ENCODE results near the gene ALMS1. TPM values are rescaled to one million over a fixed set of nuclear protein-coding genes. Genes with fewer than 3 reads are reported as not detected.

Gene ALMS1
- total and polyA plus RNA-seq, 2 of the 8 experiments (the other 6 are each of a cell fraction or from before 2014, with no cell fraction given) = 21.8 to 45.6 TPM

DNA sequence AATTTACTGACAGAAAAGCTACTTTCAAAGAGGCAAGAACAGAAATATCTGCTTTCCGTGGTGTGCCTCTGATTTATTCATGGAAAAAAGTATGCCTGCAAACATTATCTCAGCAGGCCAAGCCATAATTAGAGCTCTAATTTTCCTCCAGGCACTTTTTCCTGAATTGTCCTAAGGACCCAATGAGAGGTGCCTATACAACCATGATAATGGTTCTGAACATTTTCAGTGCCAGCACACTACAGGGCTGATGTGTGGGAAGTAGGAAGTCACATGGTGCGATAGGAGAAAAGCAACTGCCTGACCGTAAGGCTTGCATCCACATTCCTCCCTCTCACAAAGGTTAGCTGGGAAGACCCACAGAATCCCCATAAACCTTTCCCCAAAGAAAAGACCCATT, 46.4 kb upstream of the ALMS1 start (continued):
- TF ChIP-seq, protein P1, sequence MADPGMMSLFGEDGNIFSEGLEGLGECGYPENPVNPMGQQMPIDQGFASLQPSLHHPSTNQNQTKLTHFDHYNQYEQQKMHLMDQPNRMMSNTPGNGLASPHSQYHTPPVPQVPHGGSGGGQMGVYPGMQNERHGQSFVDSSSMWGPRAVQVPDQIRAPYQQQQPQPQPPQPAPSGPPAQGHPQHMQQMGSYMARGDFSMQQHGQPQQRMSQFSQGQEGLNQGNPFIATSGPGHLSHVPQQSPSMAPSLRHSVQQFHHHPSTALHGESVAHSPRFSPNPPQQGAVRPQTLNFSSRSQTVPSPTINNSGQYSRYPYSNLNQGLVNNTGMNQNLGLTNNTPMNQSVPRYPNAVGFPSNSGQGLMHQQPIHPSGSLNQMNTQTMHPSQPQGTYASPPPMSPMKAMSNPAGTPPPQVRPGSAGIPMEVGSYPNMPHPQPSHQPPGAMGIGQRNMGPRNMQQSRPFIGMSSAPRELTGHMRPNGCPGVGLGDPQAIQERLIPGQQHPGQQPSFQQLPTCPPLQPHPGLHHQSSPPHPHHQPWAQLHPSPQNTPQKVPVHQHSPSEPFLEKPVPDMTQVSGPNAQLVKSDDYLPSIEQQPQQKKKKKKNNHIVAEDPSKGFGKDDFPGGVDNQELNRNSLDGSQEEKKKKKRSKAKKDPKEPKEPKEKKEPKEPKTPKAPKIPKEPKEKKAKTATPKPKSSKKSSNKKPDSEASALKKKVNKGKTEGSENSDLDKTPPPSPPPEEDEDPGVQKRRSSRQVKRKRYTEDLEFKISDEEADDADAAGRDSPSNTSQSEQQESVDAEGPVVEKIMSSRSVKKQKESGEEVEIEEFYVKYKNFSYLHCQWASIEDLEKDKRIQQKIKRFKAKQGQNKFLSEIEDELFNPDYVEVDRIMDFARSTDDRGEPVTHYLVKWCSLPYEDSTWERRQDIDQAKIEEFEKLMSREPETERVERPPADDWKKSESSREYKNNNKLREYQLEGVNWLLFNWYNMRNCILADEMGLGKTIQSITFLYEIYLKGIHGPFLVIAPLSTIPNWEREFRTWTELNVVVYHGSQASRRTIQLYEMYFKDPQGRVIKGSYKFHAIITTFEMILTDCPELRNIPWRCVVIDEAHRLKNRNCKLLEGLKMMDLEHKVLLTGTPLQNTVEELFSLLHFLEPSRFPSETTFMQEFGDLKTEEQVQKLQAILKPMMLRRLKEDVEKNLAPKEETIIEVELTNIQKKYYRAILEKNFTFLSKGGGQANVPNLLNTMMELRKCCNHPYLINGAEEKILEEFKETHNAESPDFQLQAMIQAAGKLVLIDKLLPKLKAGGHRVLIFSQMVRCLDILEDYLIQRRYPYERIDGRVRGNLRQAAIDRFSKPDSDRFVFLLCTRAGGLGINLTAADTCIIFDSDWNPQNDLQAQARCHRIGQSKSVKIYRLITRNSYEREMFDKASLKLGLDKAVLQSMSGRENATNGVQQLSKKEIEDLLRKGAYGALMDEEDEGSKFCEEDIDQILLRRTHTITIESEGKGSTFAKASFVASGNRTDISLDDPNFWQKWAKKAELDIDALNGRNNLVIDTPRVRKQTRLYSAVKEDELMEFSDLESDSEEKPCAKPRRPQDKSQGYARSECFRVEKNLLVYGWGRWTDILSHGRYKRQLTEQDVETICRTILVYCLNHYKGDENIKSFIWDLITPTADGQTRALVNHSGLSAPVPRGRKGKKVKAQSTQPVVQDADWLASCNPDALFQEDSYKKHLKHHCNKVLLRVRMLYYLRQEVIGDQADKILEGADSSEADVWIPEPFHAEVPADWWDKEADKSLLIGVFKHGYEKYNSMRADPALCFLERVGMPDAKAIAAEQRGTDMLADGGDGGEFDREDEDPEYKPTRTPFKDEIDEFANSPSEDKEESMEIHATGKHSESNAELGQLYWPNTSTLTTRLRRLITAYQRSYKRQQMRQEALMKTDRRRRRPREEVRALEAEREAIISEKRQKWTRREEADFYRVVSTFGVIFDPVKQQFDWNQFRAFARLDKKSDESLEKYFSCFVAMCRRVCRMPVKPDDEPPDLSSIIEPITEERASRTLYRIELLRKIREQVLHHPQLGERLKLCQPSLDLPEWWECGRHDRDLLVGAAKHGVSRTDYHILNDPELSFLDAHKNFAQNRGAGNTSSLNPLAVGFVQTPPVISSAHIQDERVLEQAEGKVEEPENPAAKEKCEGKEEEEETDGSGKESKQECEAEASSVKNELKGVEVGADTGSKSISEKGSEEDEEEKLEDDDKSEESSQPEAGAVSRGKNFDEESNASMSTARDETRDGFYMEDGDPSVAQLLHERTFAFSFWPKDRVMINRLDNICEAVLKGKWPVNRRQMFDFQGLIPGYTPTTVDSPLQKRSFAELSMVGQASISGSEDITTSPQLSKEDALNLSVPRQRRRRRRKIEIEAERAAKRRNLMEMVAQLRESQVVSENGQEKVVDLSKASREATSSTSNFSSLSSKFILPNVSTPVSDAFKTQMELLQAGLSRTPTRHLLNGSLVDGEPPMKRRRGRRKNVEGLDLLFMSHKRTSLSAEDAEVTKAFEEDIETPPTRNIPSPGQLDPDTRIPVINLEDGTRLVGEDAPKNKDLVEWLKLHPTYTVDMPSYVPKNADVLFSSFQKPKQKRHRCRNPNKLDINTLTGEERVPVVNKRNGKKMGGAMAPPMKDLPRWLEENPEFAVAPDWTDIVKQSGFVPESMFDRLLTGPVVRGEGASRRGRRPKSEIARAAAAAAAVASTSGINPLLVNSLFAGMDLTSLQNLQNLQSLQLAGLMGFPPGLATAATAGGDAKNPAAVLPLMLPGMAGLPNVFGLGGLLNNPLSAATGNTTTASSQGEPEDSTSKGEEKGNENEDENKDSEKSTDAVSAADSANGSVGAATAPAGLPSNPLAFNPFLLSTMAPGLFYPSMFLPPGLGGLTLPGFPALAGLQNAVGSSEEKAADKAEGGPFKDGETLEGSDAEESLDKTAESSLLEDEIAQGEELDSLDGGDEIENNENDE (IDR thresholded peaks at IDR 0.05; ENCODE audit: insufficient replicate concordance, low read length) = no peak
- TF ChIP-seq, protein P2, sequence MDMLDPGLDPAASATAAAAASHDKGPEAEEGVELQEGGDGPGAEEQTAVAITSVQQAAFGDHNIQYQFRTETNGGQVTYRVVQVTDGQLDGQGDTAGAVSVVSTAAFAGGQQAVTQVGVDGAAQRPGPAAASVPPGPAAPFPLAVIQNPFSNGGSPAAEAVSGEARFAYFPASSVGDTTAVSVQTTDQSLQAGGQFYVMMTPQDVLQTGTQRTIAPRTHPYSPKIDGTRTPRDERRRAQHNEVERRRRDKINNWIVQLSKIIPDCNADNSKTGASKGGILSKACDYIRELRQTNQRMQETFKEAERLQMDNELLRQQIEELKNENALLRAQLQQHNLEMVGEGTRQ (IDR thresholded peaks at IDR 0.05; ENCODE audit: low read length) = 0 out of 2 replicates have a peak, but pooled peaks have one; percentile 36
- no peak for TF ChIP-seq KDM5A (IDR thresholded peaks at IDR 0.05; ENCODE audit: low read length)
- TF ChIP-seq RXRA (IDR thresholded peaks at IDR 0.05; ENCODE audit: insufficient read depth, low read depth, low read length) = no peak
- no peak for TF ChIP-seq SUZ12 (IDR thresholded peaks at IDR 0.05; ENCODE audit: low read length)
- TF ChIP-seq RNF2 (IDR thresholded peaks at IDR 0.05; ENCODE audit: borderline replicate concordance, low read depth, low read length, missing control alignments, poor library complexity, severe bottlenecking) = no peak
- TF ChIP-seq EZH2 (IDR thresholded peaks at IDR 0.05; ENCODE audit: low read depth, low read length, severe bottlenecking) = no peak
